Stimulated activated memory B cell treated with anti-CD40 and anti-IgM and Interleukin-4, amounts not matched to agents 10 μg/mL and 1 μg/mL and 100 μg/mL, for 72 hours (primary cell): ENCODE measurements around the gene PRDM2.

Experiments
- ATAC-seq: fragments of 150-1000 bp; cut with Tn5 transposase; 2 replicates; pipeline ENCODE4 v1.10.0; 2021
- H3K27ac Mint-ChIP-seq: one replicate; pipeline ENCODE4 v1.8.0; 2022; ENCODE audit warnings: mild to moderate bottlenecking, mixed read lengths
- H3K27me3 Mint-ChIP-seq: one replicate; pipeline ENCODE4 v1.8.0; 2022; ENCODE audit warnings: mixed read lengths
- H3K36me3 Mint-ChIP-seq: one replicate; pipeline ENCODE4 v1.8.0; 2022; ENCODE audit warnings: mixed read lengths
- H3K4me1 Mint-ChIP-seq: one replicate; pipeline ENCODE4 v1.8.0; 2022; ENCODE audit warnings: mixed read lengths
- H3K4me3 Mint-ChIP-seq: one replicate; pipeline ENCODE4 v1.8.0; 2022; ENCODE audit warnings: mild to moderate bottlenecking, moderate library complexity, mixed read lengths
- H3K9me3 Mint-ChIP-seq: one replicate; pipeline ENCODE4 v1.8.0; 2022; ENCODE audit warnings: mixed read lengths

Gene PRDM2

DNA sequence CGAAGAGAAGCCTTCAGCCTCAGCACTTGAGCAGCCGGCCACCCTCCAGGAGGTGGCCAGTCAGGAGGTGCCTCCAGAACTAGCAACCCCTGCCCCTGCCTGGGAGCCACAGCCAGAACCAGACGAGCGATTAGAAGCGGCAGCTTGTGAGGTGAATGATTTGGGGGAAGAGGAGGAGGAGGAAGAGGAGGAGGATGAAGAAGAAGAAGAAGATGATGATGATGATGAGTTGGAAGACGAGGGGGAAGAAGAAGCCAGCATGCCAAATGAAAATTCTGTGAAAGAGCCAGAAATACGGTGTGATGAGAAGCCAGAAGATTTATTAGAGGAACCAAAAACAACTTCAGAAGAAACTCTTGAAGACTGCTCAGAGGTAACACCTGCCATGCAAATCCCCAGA is 78.4 kb downstream of the PRDM2 start:
- ATAC-seq, result no peak
- peak overlapping the region; percentile 67 for H3K27ac Mint-ChIP-seq
- H3K9me3 Mint-ChIP-seq, result no peaks in the 10 kb centered on the region
- H3K4me1 Mint-ChIP-seq, result peaks cover 42% of the 10 kb centered on the region
- H3K36me3 Mint-ChIP-seq, result peaks cover 54% of the 10 kb centered on the region
- H3K4me3 Mint-ChIP-seq, result no peak overlapping the region
- H3K27me3 Mint-ChIP-seq, result no peaks in the 10 kb centered on the region

DNA sequence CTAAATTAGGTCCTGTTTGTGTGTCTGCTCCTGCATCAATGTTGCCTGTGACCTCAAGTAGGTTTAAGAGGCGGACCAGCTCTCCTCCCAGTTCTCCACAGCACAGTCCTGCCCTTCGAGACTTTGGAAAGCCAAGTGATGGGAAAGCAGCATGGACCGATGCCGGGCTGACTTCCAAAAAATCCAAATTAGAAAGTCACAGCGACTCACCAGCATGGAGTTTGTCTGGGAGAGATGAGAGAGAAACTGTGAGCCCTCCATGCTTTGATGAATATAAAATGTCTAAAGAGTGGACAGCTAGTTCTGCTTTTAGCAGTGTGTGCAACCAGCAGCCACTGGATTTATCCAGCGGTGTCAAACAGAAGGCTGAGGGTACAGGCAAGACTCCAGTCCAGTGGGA is 79.9 kb downstream of the PRDM2 start:
- Mint-ChIP-seq H3K27me3 (no peaks in the 10 kb centered on the region), H3K4me3 (no peak overlapping the region), H3K4me1 (peaks cover 42% of the 10 kb centered on the region), H3K27ac (no peak overlapping the region), H3K9me3 (no peaks in the 10 kb centered on the region), H3K36me3 (peaks cover 62% of the 10 kb centered on the region)
- ATAC-seq, result no peak

GRCh38 chr1:13780780-13781179 is 80.8 kb downstream of the PRDM2 start:
- H3K4me3 Mint-ChIP-seq, result no peak overlapping the region
- H3K27ac Mint-ChIP-seq, result peak overlapping the region; percentile 31
- peaks cover 66% of the 10 kb centered on the region for H3K36me3 Mint-ChIP-seq
- H3K4me1 Mint-ChIP-seq, result peaks cover 42% of the 10 kb centered on the region
- no peaks in the 10 kb centered on the region for H3K9me3 Mint-ChIP-seq
- no peak for ATAC-seq
- H3K27me3 Mint-ChIP-seq, result no peaks in the 10 kb centered on the region

DNA sequence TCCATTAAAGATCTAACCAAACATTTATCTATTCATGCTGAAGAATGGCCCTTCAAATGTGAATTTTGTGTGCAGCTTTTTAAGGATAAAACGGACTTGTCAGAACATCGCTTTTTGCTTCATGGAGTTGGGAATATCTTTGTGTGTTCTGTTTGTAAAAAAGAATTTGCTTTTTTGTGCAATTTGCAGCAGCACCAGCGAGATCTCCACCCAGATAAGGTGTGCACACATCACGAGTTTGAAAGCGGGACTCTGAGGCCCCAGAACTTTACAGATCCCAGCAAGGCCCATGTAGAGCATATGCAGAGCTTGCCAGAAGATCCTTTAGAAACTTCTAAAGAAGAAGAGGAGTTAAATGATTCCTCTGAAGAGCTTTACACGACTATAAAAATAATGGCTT is 81.2 kb downstream of the PRDM2 start:
- peak overlapping the region; percentile 31 for H3K27ac Mint-ChIP-seq
- peaks cover 70% of the 10 kb centered on the region for H3K36me3 Mint-ChIP-seq
- no peaks in the 10 kb centered on the region for H3K9me3 Mint-ChIP-seq
- no peak for ATAC-seq
- no peaks in the 10 kb centered on the region for H3K27me3 Mint-ChIP-seq
- H3K4me3 Mint-ChIP-seq, result no peak overlapping the region
- H3K4me1 Mint-ChIP-seq, result peaks cover 45% of the 10 kb centered on the region

GRCh38 chr1:13781907-13782633 is 82.1 kb downstream of the PRDM2 start:
- ATAC-seq, result peak; percentile 68
- Mint-ChIP-seq H3K36me3 (peaks cover 75% of the 10 kb centered on the region), H3K4me3 (peak overlapping the region; percentile 57)

GRCh38 chr1:13782634-13783360 is 82.8 kb downstream of the PRDM2 start:
- Mint-ChIP-seq H3K9me3 (no peaks in the 10 kb centered on the region), H3K27ac (peak overlapping the region; percentile 68), H3K4me1 (peaks cover 48% of the 10 kb centered on the region), H3K27me3 (no peaks in the 10 kb centered on the region), H3K36me3 (peaks cover 75% of the 10 kb centered on the region), H3K4me3 (peak overlapping the region; percentile 29)
- no peak for ATAC-seq

More at GRCh38 chr1:13781907-13782633, 82.1 kb downstream of the PRDM2 start:
- no peaks in the 10 kb centered on the region for H3K9me3 Mint-ChIP-seq
- peak overlapping the region; percentile 68 for H3K27ac Mint-ChIP-seq
- no peaks in the 10 kb centered on the region for H3K27me3 Mint-ChIP-seq
- H3K4me1 Mint-ChIP-seq, result peaks cover 48% of the 10 kb centered on the region

DNA sequence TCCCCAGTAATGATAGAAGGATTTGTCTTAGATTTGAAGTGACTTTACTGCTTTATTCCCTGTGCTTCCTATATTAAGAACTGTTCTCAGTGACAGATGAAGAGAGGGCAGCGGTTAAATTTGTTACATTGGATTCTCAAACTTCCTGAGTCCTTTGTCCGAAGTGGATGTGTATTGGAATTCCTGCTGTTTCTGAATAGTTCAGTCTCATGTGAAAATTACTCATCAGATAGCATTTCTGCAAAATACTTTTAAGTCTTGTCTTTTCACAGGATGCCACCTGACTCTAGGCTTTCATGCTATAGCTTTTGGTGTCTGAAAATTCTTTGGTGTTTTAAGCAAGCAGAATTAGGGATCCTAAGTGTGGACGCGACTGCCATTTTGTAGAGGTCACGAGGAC is 83.6 kb downstream of the PRDM2 start:
- Mint-ChIP-seq H3K4me1 (peaks cover 43% of the 10 kb centered on the region), H3K9me3 (no peaks in the 10 kb centered on the region), H3K27me3 (no peaks in the 10 kb centered on the region), H3K36me3 (peaks cover 74% of the 10 kb centered on the region), H3K27ac (peak overlapping the region; percentile 68), H3K4me3 (no peak overlapping the region)
- ATAC-seq, result no peak

GRCh38 chr1:13784971-13785370 is 85.0 kb downstream of the PRDM2 start:
- Mint-ChIP-seq H3K9me3 (no peaks in the 10 kb centered on the region), H3K27me3 (no peaks in the 10 kb centered on the region), H3K4me1 (peaks cover 45% of the 10 kb centered on the region), H3K4me3 (no peak overlapping the region), H3K36me3 (peaks cover 74% of the 10 kb centered on the region), H3K27ac (no peak overlapping the region)
- no peak for ATAC-seq

GRCh38 chr1:13786541-13786940 is 86.6 kb downstream of the PRDM2 start:
- H3K27ac Mint-ChIP-seq, result no peak overlapping the region

GRCh38 chr1:13788795-13789194 is 88.8 kb downstream of the PRDM2 start:
- H3K4me1 Mint-ChIP-seq, result peaks cover 34% of the 10 kb centered on the region

More at GRCh38 chr1:13786541-13786940, 86.6 kb downstream of the PRDM2 start:
- peaks cover 73% of the 10 kb centered on the region for H3K36me3 Mint-ChIP-seq
- no peak for ATAC-seq
- no peak overlapping the region for H3K4me3 Mint-ChIP-seq
- H3K4me1 Mint-ChIP-seq, result peaks cover 37% of the 10 kb centered on the region
- no peaks in the 10 kb centered on the region for H3K27me3 Mint-ChIP-seq
- no peaks in the 10 kb centered on the region for H3K9me3 Mint-ChIP-seq

DNA sequence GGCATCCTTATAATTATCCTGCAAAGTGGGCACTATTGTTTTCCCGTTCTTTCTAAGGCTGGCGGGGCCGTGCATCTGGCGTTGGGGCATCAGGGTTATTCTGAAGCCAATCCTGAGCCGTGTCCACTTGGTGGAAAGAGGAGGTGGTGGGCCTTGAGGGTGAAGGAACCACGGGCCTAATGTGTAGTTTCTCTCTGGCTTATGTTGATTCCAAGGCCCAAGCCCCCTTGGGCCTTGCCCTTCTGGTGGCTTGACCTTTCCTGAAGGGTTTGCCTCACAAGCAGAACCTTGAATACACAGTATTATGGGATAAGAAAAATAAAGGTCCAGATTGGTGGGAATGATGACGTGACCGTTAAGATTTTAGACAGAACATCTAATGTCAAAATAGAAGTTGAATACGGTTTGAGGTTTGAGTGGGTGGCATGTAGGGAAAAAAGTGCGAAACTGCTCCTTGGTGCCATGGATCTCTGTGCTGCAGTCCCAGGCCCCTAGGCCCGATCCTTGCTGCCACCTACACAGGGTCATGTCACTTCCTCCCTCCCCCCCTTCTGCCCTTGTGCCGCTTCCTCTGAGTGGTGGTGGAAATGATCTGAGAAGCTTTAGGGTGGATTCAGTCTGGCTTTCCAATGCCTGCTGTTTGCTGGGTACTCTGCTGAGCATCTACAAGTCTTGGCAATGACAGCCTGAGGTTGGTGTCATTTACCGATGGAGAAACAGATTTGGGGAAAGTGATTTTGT is 90.5 kb downstream of the PRDM2 start:
- Mint-ChIP-seq H3K4me3 (no peak overlapping the region), H3K27me3 (no peaks in the 10 kb centered on the region), H3K36me3 (peaks cover 72% of the 10 kb centered on the region), H3K9me3 (no peaks in the 10 kb centered on the region), H3K27ac (no peak overlapping the region), H3K4me1 (peaks cover 51% of the 10 kb centered on the region)
- no peak for ATAC-seq

More at GRCh38 chr1:13788795-13789194, 88.8 kb downstream of the PRDM2 start:
- H3K4me3 Mint-ChIP-seq, result no peak overlapping the region
- H3K27ac Mint-ChIP-seq, result no peak overlapping the region
- no peaks in the 10 kb centered on the region for H3K27me3 Mint-ChIP-seq
- no peak for ATAC-seq
- H3K36me3 Mint-ChIP-seq, result peaks cover 67% of the 10 kb centered on the region
- no peaks in the 10 kb centered on the region for H3K9me3 Mint-ChIP-seq

GRCh38 chr1:13792419-13792818 is 92.4 kb downstream of the PRDM2 start:
- Mint-ChIP-seq H3K27me3 (no peaks in the 10 kb centered on the region), H3K36me3 (peaks cover 71% of the 10 kb centered on the region), H3K4me3 (no peak overlapping the region), H3K9me3 (no peaks in the 10 kb centered on the region), H3K4me1 (peaks cover 51% of the 10 kb centered on the region), H3K27ac (no peak overlapping the region)
- ATAC-seq, result no peak

DNA sequence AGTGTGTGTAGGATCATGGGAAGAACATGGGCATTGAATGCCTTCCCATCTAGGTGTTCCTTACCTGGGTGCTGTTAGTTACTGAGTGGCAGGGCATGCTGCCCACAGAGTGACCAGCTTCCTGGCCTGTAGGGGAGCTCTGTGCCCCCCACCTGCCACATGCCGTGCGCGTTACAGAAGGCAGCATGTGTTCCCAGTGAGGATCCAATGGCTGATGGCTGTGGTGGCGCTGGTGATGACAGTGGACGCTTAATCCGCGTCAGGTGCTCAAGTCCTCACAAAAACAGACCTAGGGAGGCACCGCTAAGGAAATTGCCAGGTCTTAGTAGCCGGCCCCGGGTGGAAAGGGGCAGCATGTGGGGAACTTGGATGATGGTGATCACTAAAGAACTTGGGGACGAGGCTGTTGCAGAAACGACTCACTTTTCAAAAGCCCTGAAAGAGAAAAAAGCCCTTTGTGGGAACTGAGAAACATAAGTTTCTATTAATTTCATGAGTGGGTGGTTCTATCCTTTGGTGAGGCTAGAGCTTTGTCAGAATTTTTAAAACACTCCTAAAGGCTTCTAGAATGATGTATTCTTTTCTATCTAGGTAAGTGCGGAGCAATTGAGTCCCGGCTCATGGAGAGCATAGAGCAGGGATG is 93.2 kb downstream of the PRDM2 start:
- Mint-ChIP-seq H3K9me3 (no peaks in the 10 kb centered on the region), H3K27me3 (no peaks in the 10 kb centered on the region), H3K4me1 (peaks cover 51% of the 10 kb centered on the region), H3K36me3 (peaks cover 69% of the 10 kb centered on the region), H3K27ac (peak overlapping the region; percentile 27), H3K4me3 (no peak overlapping the region)
- no peak for ATAC-seq

DNA sequence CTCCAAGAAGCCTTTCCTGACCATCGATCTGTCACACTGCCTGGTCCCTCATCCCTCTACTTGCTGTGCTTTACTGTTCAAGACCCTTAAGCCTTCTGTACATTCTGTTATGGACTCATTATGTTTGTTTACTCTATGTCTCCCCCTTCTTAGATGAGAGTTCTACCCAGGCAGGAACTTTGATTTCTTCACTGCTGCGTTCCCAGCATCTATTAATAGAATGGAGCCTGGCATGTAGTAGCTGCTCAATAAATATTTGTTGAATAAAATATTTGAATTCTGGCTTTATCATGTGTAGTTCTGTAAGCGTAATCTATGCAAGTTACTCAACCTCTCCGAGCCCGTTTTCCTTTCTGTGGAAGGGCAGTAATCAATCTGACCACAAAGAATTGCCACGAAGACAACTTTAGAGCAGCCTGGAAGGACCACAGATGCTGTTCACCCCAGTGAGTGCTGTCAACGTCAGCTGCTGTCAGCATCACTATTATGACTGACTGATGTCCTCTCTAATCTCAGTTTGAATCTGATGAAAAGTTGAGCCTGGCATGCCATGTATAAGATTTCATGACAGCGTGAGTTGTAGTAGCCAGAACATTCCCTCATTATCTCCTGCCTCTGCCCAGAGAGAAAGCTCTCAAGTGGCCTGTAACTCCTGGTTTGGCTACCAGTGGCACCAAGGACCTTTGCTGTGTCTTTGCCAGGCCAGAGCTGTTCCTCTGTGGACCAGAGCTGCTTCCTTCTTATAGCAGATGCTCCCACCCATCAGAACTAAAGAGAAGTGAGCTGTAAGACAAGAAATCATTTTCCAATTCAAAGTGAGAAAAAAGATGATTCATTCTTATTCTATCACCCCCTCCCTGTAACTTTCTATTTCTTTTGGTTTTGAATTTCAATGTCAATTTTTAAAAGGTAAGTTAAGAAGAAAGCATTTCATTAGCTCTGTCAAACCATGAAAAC is 94.5 kb downstream of the PRDM2 start:
- no peak overlapping the region for H3K4me3 Mint-ChIP-seq
- no peaks in the 10 kb centered on the region for H3K9me3 Mint-ChIP-seq
- ATAC-seq, result no peak
- H3K27ac Mint-ChIP-seq, result peak overlapping the region; percentile 27
- peaks cover 51% of the 10 kb centered on the region for H3K4me1 Mint-ChIP-seq
- no peaks in the 10 kb centered on the region for H3K27me3 Mint-ChIP-seq
- H3K36me3 Mint-ChIP-seq, result peaks cover 56% of the 10 kb centered on the region
